ENCODE measurements around the gene RAP2A.

RAP2A gene

DNA sequence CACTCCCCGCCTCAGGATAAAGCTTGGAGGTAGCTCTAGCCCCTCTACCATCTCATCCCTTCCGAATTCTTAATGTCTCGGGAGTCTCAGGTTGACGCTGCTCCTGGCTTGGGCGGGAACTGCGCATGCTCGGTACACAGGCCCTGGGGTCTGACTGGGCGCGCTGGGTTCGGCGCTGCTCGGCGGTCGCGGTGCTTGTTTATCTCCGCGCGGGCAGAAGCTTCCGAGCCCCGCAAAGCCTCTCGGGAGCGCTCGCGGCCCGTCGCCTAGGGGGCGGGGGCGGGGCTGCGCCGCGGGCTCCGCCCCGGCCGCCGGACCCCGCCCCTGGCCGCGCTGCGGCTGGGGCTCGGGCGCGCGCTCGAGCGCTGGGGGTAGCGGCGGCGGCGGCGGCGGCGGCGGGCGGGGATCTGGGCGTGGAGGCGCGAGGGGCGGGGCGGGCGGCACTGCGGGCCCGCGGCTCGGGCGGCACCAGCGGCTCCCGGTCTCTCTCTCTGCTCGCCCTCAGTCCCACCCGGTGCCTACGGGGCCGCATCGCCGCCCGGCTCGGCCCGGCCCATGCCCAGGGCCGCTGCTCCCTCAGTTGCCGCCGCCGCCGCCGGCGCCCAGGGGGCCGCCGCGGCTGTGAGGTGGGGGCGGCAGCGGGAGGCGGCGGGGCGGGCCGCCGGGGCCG is at the start of gene RAP2A:
Gene RAP2A (plus strand): TSS at position 443 of the 670 bp plus-strand sequence. CDS start 302 bp downstream, outside the sequence.
- peak; percentile 85 to 87 for DNase-seq

DNA sequence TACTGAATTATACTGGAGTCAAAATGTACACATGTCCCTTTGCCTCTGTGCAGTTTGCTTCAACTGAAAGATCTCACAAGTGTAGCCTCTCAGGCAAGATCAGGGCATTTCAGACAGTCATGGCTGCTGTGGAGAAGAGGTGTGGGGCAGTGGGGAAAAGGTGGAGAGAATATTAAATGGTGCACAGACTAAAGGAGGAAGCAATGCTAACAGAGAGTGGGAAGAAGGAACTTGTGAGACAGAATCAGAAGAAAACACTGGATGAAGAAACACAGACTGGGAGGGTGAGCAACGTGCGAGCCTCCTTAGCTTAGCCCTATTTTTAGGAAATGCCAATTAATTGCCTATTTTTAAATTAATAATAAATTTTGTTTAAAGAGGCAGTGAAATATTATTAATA is 49.6 kb upstream of the RAP2A start:
- no peak for DNase-seq

DNA sequence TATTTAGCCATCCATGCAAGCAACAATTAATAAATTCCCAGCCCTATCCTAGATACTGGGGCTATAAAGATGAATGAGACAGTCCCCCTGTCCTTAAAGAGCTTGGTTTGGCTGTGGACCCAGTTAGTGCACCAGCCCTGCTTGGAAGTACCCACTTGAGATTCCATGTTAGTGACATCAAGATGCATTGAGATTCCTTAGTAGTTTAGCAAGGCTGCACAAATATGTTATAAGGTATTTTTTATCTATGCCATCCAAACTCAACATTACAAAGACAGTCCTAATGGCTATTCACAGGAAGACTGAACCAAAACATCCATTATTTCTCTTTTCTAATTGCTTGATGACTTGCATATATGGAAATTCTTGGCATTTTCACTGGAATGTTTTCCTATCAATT is 48.8 kb upstream of the RAP2A start:
- DNase-seq: no peak

DNA sequence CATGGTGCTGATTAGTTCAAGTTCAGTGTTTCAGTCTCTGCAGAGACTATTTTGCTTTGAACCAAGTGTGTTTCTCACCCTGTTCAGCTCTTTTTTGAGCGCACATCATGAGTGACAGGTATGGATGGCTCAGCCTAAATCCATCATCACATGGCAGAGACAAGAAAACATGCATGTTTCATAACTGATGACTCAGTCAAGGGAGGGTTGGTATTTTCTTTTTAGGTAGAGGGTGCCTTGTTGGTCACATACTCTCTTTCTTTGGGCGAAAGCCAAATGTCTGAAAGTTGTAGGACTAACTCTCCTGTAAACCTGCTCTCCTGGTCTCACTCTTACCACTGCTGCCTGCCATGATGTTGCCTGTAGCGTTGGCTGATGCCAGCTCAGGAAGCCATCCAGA is 48.1 kb upstream of the RAP2A start:
- no peak for DNase-seq

DNA sequence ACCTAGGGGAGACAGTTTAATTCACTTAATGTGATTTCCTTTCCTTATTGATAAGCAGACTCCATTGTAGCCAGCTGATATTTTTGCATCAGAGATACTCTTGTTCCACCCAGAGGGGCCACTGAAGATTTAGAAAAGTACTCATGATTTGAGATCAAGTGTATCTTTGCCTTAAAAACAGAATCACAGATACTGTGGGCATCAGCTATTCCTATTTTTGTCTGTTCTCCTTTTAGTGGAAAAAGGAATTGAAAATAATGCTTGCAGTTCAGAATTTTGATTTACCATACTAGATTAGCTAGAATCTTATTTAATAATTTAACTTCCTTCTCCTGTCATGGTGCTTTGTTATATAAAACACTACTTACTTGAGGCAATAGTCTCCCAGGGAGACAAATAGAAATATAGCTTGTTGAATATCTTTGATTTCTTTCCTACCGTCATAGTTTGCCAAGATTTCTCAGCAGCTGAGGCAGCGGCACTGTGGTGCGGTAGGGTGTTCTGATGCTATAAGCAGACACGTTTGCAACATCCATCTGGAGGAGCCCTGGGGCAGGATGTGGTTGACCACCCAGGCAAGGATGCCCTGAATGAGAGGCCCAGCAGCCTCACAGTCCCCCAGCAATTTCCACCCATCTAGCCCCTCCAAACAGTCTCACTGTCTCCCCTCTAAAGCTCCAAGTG is 47.0 kb upstream of the RAP2A start:
- DNase-seq: peak in 1 of 2 donors; percentile 57

DNA sequence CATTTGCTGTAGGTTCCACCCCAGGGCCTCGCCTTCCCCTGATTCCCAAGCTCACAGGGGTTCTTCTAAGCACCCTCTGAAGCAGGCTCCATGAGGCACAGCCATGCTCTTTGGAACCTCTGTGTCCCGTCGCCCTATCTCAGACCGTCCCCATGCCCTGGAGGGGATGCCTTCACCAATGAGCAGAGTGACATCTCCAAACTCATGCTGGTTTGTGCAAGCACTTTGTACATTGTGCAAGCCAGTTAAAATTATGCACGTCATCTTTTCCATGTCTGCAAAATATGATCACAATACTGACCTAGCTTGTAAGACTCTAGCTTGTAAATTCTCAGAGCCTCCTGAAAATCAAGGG is 46.5 kb upstream of the RAP2A start:
- no peak for DNase-seq

DNA sequence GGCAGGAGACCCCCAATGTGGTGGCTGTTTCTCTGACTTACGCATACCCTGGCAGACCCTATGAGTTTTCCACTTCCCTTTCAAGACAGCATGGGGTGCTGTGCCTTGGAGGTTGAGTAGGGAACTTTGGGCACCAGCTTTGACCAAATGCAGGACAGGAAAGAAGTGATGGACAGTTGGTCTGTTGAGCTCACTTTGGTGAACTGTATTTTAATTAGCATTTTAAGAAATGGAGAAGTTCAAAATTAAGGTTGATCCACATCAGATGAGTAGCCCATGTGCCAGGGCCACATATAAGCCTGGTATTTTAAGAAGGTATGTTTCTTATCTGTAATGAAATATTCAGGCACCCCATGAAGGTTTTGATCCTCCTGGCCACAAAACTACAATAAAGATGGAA is 46.1 kb upstream of the RAP2A start:
- DNase-seq: no peak

DNA sequence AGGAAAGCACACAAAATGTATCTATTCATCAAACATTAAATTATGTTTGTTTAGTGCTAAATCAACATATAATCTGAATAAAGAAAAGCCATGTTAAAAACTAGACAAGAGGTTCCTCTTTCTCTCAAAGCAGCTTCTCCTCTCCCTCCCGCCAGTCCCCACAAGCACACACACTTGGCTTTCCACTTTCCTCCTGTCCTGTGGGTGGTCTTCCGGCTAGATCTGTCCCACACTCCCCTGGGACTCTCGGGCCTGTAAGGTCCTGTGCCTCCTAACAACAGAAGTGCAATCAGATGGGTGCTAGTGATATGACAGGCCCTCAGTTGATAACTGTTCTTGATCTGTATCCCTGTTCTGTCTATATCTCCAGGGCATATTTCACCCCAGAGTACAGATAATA is 45.6 kb upstream of the RAP2A start:
- DNase-seq: no peak

DNA sequence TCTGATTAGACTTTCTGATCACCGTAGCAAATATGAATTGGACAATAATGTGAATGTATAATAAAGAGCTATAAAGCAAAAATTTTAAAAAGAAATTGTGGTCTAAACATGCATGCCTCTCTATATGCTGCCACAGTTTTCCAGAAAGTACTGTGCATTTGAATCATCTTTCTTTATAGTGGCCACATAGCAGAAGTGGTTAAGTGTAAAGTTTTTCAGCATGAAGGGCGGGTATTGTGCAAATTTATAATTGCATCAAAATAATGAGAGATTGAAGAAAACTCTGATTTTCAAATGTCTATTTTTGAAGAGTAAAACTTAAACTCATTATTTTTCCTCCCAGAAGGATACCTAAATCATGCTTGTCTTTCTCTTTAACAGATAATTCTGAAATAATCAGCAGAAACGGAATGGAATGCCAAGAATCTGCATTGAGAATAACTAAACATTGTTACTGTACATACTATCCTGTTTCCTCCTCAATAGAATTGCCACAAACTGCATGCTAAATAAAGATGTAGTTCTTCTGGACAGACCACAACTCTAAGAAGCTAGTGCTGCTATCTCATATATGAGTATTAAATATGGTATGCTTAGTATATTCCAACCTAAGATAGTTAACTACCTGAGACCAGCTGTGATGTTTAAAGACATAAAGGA is 42.9 kb upstream of the RAP2A start:
- no peak for DNase-seq

DNA sequence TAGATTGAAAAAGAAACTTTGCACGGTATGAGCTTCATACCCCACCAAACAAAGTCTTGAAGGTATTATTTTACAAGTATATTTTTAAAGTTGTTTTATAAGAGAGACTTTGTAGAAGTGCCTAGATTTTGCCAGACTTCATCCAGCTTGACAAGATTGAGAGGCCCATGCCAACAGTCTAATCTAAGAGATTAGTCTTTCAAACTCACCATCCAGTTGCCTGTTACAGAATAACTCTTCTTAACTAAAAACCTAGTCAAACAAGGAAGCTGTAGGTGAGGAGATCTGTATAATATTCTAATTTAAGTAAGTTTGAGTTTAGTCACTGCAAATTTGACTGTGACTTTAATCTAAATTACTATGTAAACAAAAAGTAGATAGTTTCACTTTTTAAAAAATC is 41.9 kb upstream of the RAP2A start:
- DNase-seq: no peak

DNA sequence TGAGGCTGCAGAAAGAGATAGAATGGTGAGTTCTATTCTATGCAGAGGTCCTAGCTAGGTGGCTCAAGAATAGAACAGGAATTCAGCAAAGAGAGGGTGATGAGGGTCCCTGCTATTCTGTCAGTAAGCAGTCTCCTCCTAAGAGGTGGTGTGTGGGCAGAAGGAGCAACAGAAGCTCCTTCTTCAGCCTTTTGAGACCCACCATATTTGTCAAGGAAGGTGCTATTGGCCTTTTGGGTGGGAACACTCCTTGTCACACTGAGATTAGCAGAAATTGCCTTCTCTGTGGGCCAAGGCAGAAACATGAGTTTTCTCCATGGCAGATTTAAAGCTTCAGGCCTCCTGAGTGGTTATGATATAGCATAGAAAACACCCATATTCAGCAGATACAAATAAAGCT is 39.4 kb upstream of the RAP2A start:
- DNase-seq: no peak

DNA sequence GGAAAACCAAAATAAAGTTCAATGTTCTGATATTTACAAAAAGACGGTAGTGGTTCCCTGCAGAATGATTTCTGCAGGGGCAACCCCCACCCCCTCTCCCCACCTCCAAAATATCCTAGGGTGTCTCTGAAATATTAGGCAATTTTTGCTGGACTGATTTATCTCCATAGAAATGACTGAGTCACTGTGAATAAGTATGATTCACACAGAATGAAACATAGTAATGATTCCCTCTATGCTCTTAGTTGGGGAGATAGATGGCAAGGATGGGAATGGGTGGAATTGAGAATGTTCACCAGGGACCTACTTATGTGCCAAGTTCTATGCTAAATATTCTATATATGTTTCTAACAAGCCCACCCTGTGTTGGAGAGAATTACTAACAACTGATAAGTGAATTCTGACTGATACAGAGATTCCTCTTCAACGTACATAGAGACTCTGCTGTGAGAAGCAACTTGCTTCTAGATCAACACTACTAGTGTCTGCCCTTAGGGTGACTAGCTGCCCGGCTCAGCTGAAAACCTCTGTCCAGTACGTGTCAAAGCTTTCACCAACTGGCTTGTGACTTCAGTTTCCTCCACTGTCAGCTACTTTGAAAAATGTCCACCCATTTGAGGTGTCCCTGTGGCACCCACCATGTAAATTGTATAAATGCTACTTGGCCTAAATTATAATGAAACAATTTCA is 38.4 kb upstream of the RAP2A start:
- DNase-seq: no peak

DNA sequence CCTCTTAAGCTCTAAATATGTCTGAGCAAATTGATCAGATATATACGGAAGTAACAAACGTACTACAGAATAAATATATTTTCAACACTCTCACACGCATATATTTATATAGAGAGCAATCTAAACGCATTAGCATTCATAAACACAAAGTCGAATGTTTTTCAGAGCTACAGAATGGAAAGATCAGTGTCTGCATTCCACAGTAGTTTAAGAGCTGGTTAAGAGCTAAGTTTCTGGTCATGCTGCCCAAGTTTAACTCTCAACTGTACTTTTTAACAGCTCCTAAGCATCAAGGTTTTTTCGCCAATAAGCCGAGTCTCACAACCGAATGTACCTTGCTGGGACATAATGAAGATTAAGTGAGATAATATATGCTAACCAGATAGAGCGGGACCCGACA is 36.7 kb upstream of the RAP2A start:
- no peak for DNase-seq

DNA sequence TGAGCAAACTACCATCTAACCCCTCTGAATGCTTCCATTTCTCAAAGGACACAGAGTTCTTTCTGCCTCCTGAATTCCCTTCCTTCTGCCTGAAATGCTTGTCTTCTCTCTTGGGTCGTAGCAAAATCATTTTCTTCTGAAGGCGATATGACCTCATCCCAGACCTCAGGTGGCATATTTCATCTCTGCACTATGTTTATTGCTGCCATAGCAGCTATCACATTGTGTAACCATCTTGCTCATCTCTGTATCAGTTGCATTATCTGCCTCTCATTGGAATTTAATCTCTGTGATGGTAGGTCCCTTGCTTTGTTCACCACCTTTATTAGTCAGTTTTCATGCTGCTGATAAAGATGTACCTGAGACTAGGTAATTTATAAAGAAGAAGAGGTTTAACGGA is 32.5 kb upstream of the RAP2A start:
- DNase-seq: no peak

DNA sequence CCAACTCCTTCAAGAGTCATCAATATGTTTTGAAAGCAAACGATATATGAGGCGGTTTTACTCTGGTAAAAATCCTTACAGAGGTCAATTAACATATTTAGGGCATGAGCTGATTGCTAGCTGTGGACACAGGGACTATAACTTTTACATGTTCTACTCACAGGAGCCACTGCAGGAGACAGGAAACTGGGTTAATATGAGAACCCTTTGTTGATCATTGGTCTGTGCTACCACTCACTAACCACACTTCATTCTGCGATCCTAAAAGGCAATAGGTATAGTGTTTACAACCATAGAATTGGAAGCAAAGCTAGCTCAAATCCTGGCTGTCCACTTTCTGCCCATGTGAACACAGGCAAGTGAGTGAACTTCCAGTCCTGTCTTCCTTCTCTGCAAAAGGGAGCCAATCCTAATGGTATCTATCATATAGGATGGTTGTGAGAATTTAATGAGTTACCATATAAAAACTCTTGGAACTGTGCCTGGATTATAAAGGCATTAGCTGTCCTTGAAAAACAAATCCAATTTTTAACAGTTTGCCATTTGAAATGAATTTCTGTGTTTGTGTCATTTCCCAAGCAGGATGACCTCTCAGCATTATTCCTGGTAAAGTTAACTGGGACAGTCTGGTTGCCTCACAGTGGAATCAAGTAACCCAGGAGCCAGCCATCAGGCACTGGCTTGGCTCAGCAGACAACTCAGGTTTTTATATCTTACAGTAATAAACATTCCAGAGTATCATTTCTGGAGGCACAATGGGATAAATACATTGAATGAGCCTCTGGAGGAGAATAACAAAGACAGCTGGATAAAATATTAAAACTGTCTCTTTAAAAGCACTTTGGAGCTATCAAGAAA is 29.8 kb upstream of the RAP2A start:
- no peak for DNase-seq

DNA sequence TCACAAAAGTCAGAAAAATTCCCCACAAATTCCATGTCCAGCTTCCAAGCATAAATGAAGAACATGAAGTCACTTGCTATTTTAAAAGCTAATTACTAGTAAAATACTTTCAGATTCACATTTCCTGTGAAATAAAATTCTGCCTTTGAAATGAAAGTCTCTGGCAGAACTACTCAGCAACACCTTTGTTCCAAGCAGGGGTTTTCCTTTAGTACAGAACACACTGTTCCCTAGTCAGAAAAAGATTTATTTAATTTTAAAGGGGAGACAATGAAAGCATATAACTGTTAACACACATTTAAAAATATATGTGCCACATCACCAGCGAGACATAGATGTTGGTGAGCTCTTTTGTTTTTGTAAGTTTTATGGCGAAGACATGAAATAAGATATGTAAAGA is 26.4 kb upstream of the RAP2A start:
- peak in 1 of 2 donors; percentile 18 for DNase-seq

DNA sequence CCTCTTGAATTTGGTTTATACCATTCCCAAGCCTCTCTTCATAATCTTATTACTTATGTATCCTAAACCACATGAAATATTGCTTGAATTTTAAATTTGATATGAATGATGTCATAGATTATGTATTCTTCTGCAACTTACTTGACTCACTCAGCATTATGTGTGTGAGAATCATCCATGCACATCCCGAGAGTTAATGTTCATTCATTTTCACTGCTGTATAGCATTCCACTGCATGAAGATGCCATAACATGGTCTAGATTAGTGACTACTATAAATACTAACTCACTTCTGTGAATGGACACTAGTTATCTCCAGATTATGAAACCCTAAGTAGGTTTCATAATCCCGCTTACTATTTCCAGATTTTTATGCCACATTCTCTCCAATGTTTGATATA is 25.0 kb upstream of the RAP2A start:
- DNase-seq: no peak

DNA sequence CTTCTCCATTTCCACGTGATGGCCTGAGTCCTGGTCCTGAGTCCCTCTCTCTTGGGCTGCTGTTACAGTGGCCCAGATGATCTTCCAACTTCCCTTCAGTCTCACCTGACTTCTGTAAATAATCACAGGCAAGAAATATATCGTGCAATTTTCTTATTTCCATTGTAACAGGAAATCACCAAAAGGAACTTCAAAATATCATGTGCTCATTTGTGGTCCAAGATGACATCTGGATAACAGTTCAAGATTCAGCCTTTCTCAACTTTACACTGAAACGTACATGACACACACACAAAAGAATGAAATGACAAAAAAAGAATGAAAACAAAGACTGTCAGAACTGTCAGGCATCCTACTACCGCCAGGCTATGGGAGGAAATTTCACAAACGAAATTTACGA is 22.0 kb upstream of the RAP2A start:
- no peak for DNase-seq

DNA sequence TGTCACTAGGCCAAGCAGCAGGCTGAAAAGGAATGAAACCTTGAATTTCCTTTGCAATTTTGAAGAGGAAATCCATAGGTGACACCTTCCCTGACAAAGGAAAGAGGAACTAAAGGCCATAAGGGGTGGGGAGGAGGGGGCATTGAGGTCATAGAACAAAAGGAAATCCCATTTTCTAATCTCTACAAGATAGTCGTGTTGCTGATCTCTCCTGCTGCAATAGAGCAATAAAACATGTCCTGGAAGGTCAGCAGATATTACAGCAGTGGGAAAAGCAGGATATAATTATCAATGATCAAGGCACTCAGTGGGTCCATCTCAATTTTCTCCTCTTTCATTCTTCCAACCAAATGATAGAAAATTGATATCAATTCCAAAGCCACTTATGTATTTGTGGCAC is 20.3 kb upstream of the RAP2A start:
- DNase-seq: no peak

DNA sequence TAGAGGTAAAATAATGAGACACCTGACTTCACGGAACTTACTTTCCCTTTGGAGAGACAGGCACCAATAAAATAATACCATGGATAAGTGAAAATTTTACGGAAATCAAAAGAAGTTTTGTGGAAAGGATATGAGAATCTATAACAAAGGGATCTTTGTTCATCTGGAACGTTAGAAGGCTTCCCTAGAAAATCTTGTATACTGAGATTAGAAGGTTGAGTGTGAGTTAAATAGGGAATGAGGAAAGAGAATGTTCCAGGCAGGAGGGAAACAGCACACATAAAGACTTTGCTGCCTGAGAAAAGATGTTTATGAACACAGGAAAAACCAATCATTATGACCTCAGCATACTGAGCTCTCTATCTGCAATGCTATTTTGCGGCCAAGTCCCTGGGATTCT is 19.6 kb upstream of the RAP2A start:
- no peak for DNase-seq

DNA sequence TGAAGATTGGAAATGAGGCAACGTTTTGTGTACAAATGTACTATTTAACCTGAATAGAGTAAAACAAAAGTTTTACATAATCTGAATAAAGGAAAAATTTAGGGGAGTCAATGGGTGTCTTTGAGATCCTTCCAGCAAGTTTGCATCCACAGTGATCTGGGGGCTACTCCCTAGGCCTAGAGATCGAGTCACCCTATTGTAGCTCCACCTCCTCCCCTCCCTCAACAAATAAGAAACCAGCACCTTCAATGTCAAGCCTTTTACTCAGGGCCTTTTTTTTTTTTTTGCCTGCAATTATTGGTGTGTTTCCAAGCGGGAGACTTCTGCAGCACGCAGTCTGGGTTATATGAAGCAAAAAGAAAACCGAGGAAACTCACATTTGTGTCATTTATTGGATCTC is 16.3 kb upstream of the RAP2A start:
- no peak for DNase-seq

DNA sequence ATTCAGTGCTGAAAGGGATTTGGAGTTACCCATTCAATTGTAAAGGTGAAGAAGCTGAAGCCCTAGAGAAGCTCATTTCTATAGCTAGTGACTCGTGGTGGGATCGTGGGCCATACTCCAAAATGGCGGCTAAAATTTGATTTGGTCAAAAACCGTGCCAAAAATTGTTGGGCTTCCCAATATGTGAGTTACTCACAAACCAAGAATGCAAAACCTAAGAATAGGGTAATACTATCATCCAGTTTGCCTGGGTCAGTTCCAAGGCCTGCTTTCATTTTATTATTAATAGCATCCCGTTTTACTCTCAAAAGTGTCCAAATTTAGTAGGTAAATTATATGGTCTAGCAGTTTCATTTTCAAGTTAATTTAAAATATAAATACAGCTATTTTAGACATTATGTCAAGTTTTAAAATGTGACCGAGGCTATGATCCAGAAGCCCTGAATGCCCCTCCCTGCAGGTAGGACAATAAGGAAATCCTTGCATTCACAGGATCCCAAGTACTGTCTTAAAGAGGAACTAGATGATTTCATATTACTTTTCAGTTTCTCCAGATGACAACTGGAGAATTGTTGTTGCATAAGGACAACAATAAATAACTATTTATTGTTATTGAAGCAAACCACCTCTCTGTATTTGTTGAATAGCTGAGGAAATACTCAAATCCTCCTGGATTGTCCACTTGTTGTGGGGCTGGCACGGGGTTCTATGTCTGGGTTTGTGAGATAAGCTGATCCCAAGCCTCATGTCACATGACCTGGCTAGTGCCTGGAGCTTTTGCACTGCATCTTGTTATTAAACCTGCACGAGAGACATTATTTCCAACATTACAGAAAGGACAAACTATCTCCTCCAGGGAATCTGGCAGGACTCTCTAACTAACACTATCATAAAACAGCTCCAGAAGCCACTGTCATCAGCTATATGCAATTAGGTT is 11.6 kb upstream of the RAP2A start:
- DNase-seq: no peak
